Naive thymus-derived CD4-positive, alpha-beta T cell (primary cell): ENCODE data around the gene TYW3. TPM values are rescaled to one million over a fixed set of nuclear protein-coding genes. Genes with fewer than 3 reads are reported as not detected.

ENCODE experiments used
- ATAC-seq: fragments of 150-1000 bp; cut with Tn5 transposase; 2 replicates; pipeline ENCODE4 v1.10.0; 2021; ENCODE audit warnings: mild to moderate bottlenecking, moderate library complexity
- CTCF ChIA-PET: fragments of 350-600 bp; sonication (Branson Sonifier 250); formaldehyde crosslinking; loops from one replicate; lab custom pipeline; 2021; ENCODE audit warnings: antibody characterized with exemption; lab: Charles Lee
- POLR2A ChIA-PET: fragments of 350-600 bp; sonication (Branson Sonifier 250); formaldehyde crosslinking; loops from one replicate; lab custom pipeline; 2021; ENCODE audit warnings: antibody characterized with exemption, inconsistent platforms; lab: Charles Lee
- DNase-seq, 9 donors: peaks; one replicate each; pipeline versions ENCODE4 v3.0.0 to v3.0.0-alpha.2; 2020 to 2022; ENCODE audit warnings: mixed read lengths in 1 of 9
- H3K27ac ChIP-seq: one replicate; pipeline ENCODE4 v1.7.0; 2013; ENCODE audit warnings: mild to moderate bottlenecking, low read depth, low read length, moderate library complexity
- H3K27me3 ChIP-seq, 2 donors: one replicate each; pipeline ENCODE4 v1.7.0; 2013; ENCODE audit warnings: low read length in 2 of 2, mild to moderate bottlenecking in 2 of 2, moderate library complexity in 2 of 2; ENCODE audit not compliant: control insufficient read depth in 2 of 2, insufficient read depth in 2 of 2
- H3K36me3 ChIP-seq, 3 experiments: 1 replicate in 2 of 3; 2 replicates in 1 of 3; pipeline ENCODE4 v1.7.0; 2013; ENCODE audit warnings: low read length in 3 of 3, mild to moderate bottlenecking in 3 of 3, moderate library complexity in 1 of 3; ENCODE audit not compliant: insufficient read depth in 3 of 3, control insufficient read depth in 2 of 3
- H3K4me1 ChIP-seq, 2 donors: one replicate each; pipeline ENCODE4 v1.7.0; 2013; ENCODE audit warnings: low read length in 2 of 2, mild to moderate bottlenecking in 2 of 2, moderate library complexity in 1 of 2; ENCODE audit not compliant: control insufficient read depth in 2 of 2, insufficient read depth in 2 of 2
- H3K4me3 ChIP-seq: 2 replicates; pipeline ENCODE4 v1.7.0; 2013; ENCODE audit warnings: mild to moderate bottlenecking, low read length
- H3K9me3 ChIP-seq, 3 experiments: 1 replicate in 2 of 3; 2 replicates in 1 of 3; pipeline ENCODE4 v1.7.0; 2013; ENCODE audit warnings: low read length in 3 of 3; ENCODE audit not compliant: control insufficient read depth in 2 of 3
- H3K27ac Mint-ChIP-seq, 9 donors: one replicate each; pipeline ENCODE4 v1.8.0; 2020 to 2022; ENCODE audit warnings: mixed read lengths in 9 of 9, mild to moderate bottlenecking in 8 of 9, moderate library complexity in 5 of 9, inconsistent platforms in 2 of 9
- H3K27me3 Mint-ChIP-seq, 5 donors: one replicate each; pipeline ENCODE4 v1.8.0; 2021 to 2022; ENCODE audit warnings: mixed read lengths in 5 of 5, mild to moderate bottlenecking in 1 of 5
- H3K36me3 Mint-ChIP-seq, 5 donors: one replicate each; pipeline ENCODE4 v1.8.0; 2020 to 2022; ENCODE audit warnings: mixed read lengths in 5 of 5, mild to moderate bottlenecking in 3 of 5, inconsistent platforms in 1 of 5
- H3K4me1 Mint-ChIP-seq, 7 donors: one replicate each; pipeline ENCODE4 v1.8.0; 2020 to 2022; ENCODE audit warnings: mixed read lengths in 7 of 7, mild to moderate bottlenecking in 3 of 7, inconsistent platforms in 1 of 7
- H3K4me3 Mint-ChIP-seq, 10 donors: one replicate each; pipeline ENCODE4 v1.8.0; 2020 to 2022; ENCODE audit warnings: mild to moderate bottlenecking in 10 of 10, mixed read lengths in 10 of 10, moderate library complexity in 6 of 10, inconsistent platforms in 2 of 10
- H3K9me3 Mint-ChIP-seq, 11 donors: one replicate each; pipeline ENCODE4 v1.8.0; 2020 to 2022; ENCODE audit warnings: mixed read lengths in 11 of 11, mild to moderate bottlenecking in 4 of 11, inconsistent platforms in 1 of 11, moderate library complexity in 1 of 11
- intact Hi-C, 2 donors: fragments of 100-400 bp; cut with micrococcal nuclease; formaldehyde crosslinking; loops; one replicate each; pipeline ENCODE4 v1.15.1; 2023
- polyA plus RNA-seq, 2 donors: library from polyadenylated mRNA; unstranded; fragments of 300-500 nt; fragmentation: Illumina TruSeq; gene quantifications; one replicate each; pipeline ENCODE4 v1.2.3, GENCODE V29; 2021
- total RNA-seq, 6 experiments: library from RNA in 5 of 6; stranded (reverse) in 5 of 6; gene quantifications; 1 replicate in 5 of 6; 2 replicates in 1 of 6; pipeline ENCODE4 v1.2.3 and lab custom pipeline; 2021 to 2026

Gene TYW3
- total and polyA plus RNA-seq, 7 experiments from 2014 or later, result 9.2 to 24.7 (median 17.4) TPM

GRCh38 chr1:74775735-74776134 is 42.8 kb downstream of the TYW3 start:
- Mint-ChIP-seq H3K9me3 (no peaks in the 10 kb centered on the region), H3K27ac (no peak overlapping the region), H3K4me1 (peaks cover 0 to 5% (median 0%) of the 10 kb centered on the region in 7 donors), H3K4me3 (no peak overlapping the region), H3K36me3 (no peaks in the 10 kb centered on the region), H3K27me3 (peaks cover 9 to 27% (median 20%) of the 10 kb centered on the region in 5 donors)
- Histone ChIP-seq H3K9me3 (no peaks in the 10 kb centered on the region), H3K36me3 (no peaks in the 10 kb centered on the region), H3K4me3 (no peak overlapping the region), H3K27me3 (no peaks in the 10 kb centered on the region), H3K27ac (no peak overlapping the region), H3K4me1 (no peaks in the 10 kb centered on the region)
- POLR2A ChIA-PET, result no interaction called here
- ATAC-seq (no peak), DNase-seq (no peak)
- intact Hi-C loops, result no loop called here
- CTCF ChIA-PET, result interaction anchor here (0.8 kb wide), 1 partner anchor 13 kb away, joined by 3 read pairs; no protein-coding TSS in a partner anchor

- H3K9me3 ChIP-seq, result no peaks in the 10 kb centered on the region
- Mint-ChIP-seq H3K4me3 (no peak overlapping the region), H3K4me1 (peaks cover 0 to 3% (median 0%) of the 10 kb centered on the region in 7 donors), H3K27ac (no peak overlapping the region), H3K9me3 (no peaks in the 10 kb centered on the region), H3K36me3 (no peaks in the 10 kb centered on the region), H3K27me3 (peaks cover 11 to 28% (median 19%) of the 10 kb centered on the region in 5 donors)
- no peaks in the 10 kb centered on the region for H3K27me3 ChIP-seq
- no peak overlapping the region for H3K4me3 ChIP-seq
- H3K4me1 ChIP-seq, result no peaks in the 10 kb centered on the region
- DNase-seq (no peak), ATAC-seq (no peak)
- H3K27ac ChIP-seq, result no peak overlapping the region
- H3K36me3 ChIP-seq, result no peaks in the 10 kb centered on the region
- intact Hi-C loops, result no loop called here
- POLR2A ChIA-PET, result no interaction called here
- CTCF ChIA-PET, result no interaction called here
Observed at GRCh38 chr1:74777525-74777924, 44.6 kb downstream of the TYW3 start.

- intact Hi-C loops, result no loop called here
Observed at GRCh38 chr1:74779750-74780149, 46.8 kb downstream of the TYW3 start.

GRCh38 chr1:74780594-74780993 is 47.6 kb downstream of the TYW3 start:
- Histone ChIP-seq H3K9me3 (no peaks in the 10 kb centered on the region), H3K27me3 (no peaks in the 10 kb centered on the region), H3K4me1 (no peaks in the 10 kb centered on the region), H3K4me3 (no peak overlapping the region), H3K27ac (no peak overlapping the region), H3K36me3 (no peaks in the 10 kb centered on the region)
- ChIA-PET POLR2A (no interaction called here), CTCF (no interaction called here)
- Mint-ChIP-seq H3K36me3 (no peaks in the 10 kb centered on the region), H3K27ac (no peak overlapping the region), H3K27me3 (peaks cover 7 to 30% (median 15%) of the 10 kb centered on the region in 5 donors), H3K9me3 (no peaks in the 10 kb centered on the region), H3K4me3 (no peak overlapping the region), H3K4me1 (no peaks in the 10 kb centered on the region)
- DNase-seq (no peak), ATAC-seq (no peak)
- intact Hi-C loops, result no loop called here

More at GRCh38 chr1:74779750-74780149, 46.8 kb downstream of the TYW3 start:
- DNase-seq (no peak), ATAC-seq (no peak)
- H3K36me3 ChIP-seq, result no peaks in the 10 kb centered on the region
- H3K27ac Mint-ChIP-seq, result no peak overlapping the region
- H3K36me3 Mint-ChIP-seq, result no peaks in the 10 kb centered on the region
- no peaks in the 10 kb centered on the region for H3K9me3 Mint-ChIP-seq
- no peaks in the 10 kb centered on the region for H3K27me3 ChIP-seq
- ChIA-PET POLR2A (no interaction called here), CTCF (no interaction called here)
- H3K4me1 ChIP-seq, result no peaks in the 10 kb centered on the region
- H3K4me3 Mint-ChIP-seq, result no peak overlapping the region
- no peak overlapping the region for H3K4me3 ChIP-seq
- peaks cover 7 to 29% (median 15%) of the 10 kb centered on the region in 5 donors for H3K27me3 Mint-ChIP-seq
- H3K27ac ChIP-seq, result no peak overlapping the region
- H3K9me3 ChIP-seq, result no peaks in the 10 kb centered on the region
- H3K4me1 Mint-ChIP-seq, result no peaks in the 10 kb centered on the region

- H3K4me1 ChIP-seq, result no peaks in the 10 kb centered on the region
- Mint-ChIP-seq H3K27ac (no peak overlapping the region), H3K36me3 (no peaks in the 10 kb centered on the region), H3K9me3 (peaks cover 0 to 5% (median 0%) of the 10 kb centered on the region in 11 donors), H3K4me3 (no peak overlapping the region), H3K27me3 (peaks cover 0 to 40% (median 11%) of the 10 kb centered on the region in 5 donors), H3K4me1 (no peaks in the 10 kb centered on the region)
- H3K27me3 ChIP-seq, result no peaks in the 10 kb centered on the region
- no peak for DNase-seq
- ATAC-seq, result no peak
- no peaks in the 10 kb centered on the region for H3K36me3 ChIP-seq
- CTCF ChIA-PET, result no interaction called here
- no peak overlapping the region for H3K27ac ChIP-seq
- POLR2A ChIA-PET, result no interaction called here
- no peaks in the 10 kb centered on the region for H3K9me3 ChIP-seq
- intact Hi-C loops, result no loop called here
- no peak overlapping the region for H3K4me3 ChIP-seq
Observed at GRCh38 chr1:74785944-74786343, 53.0 kb downstream of the TYW3 start.

- H3K4me3 Mint-ChIP-seq, result no peak overlapping the region
- H3K27me3 Mint-ChIP-seq, result peaks cover 0 to 36% (median 10%) of the 10 kb centered on the region in 5 donors
- Histone ChIP-seq H3K9me3 (no peaks in the 10 kb centered on the region), H3K4me3 (no peak overlapping the region), H3K36me3 (no peaks in the 10 kb centered on the region), H3K27me3 (no peaks in the 10 kb centered on the region), H3K4me1 (no peaks in the 10 kb centered on the region), H3K27ac (no peak overlapping the region)
- ChIA-PET POLR2A (no interaction called here), CTCF (no interaction called here)
- ATAC-seq (no peak), DNase-seq (no peak)
- H3K36me3 Mint-ChIP-seq, result no peaks in the 10 kb centered on the region
- H3K27ac Mint-ChIP-seq, result no peak overlapping the region
- no peaks in the 10 kb centered on the region for H3K4me1 Mint-ChIP-seq
- peaks cover 0 to 5% (median 0%) of the 10 kb centered on the region in 11 donors for H3K9me3 Mint-ChIP-seq
- intact Hi-C loops, result no loop called here
Observed at GRCh38 chr1:74790453-74790852, 57.5 kb downstream of the TYW3 start.

GRCh38 chr1:74791491-74791890 is 58.5 kb downstream of the TYW3 start:
- Histone ChIP-seq H3K4me3 (no peak overlapping the region), H3K27ac (no peak overlapping the region), H3K4me1 (no peaks in the 10 kb centered on the region), H3K27me3 (no peaks in the 10 kb centered on the region), H3K36me3 (no peaks in the 10 kb centered on the region), H3K9me3 (no peaks in the 10 kb centered on the region)
- H3K27ac Mint-ChIP-seq, result no peak overlapping the region
- POLR2A ChIA-PET, result no interaction called here
- ATAC-seq (no peak), DNase-seq (no peak)
- CTCF ChIA-PET, result no interaction called here
- H3K27me3 Mint-ChIP-seq, result peaks cover 0 to 36% (median 9%) of the 10 kb centered on the region in 5 donors
- intact Hi-C loops, result no loop called here
- peaks cover 0 to 5% (median 0%) of the 10 kb centered on the region in 11 donors for H3K9me3 Mint-ChIP-seq
- no peaks in the 10 kb centered on the region for H3K36me3 Mint-ChIP-seq
- no peak overlapping the region for H3K4me3 Mint-ChIP-seq
- no peaks in the 10 kb centered on the region for H3K4me1 Mint-ChIP-seq
